ENCODE data around the gene USP12. TPM values are rescaled to one million over a fixed set of nuclear protein-coding genes. Genes with fewer than 3 reads are reported as not detected.

Gene USP12
- total RNA-seq, 6 donors from 2014 or later: 11.9 to 78.8 (median 30.5) TPM

- no peak for DNase-seq
- Histone ChIP-seq H3K9me3 (no peaks in the 10 kb centered on the region), H3K36me3 (no peaks in the 10 kb centered on the region), H3K27ac (no peak overlapping the region), H3K27me3 (no peaks in the 10 kb centered on the region), H3K4me1 (peaks cover 0 to 5% (median 0%) of the 10 kb centered on the region in 4 donors), H3K4me3 (peak overlapping the region in 2 of 4 donors; percentile 29 to 32)
- 32 to 56% methylated on average over 18 of the region's 18 CpGs for WGBS, 2 donors
- ATAC-seq (ENCODE audit: low FRiP score in 2 of 2): peak; percentile 46 to 64
- TF ChIP-seq CTCF (IDR thresholded peaks at IDR 0.05) (no peak), EP300 (IDR thresholded peaks at IDR 0.05) (no peak), POLR2A (IDR thresholded peaks at IDR 0.05) (no peak), POLR2AphosphoS5 (IDR thresholded peaks at IDR 0.05) (no peak)
These were observed 136.9 kb downstream of the USP12 start for GRCh38 chr13:27034678-27035111.

- H3K4me1 ChIP-seq: no peaks in the 10 kb centered on the region
- no peaks in the 10 kb centered on the region for H3K36me3 ChIP-seq
- no peak overlapping the region for H3K4me3 ChIP-seq
- H3K27me3 ChIP-seq: no peaks in the 10 kb centered on the region
- H3K27ac ChIP-seq: no peak overlapping the region
- 66 to 80% methylated on average over 8 of the region's 8 CpGs for WGBS, 2 donors
- TF ChIP-seq CTCF (IDR thresholded peaks at IDR 0.05) (no peak), EP300 (IDR thresholded peaks at IDR 0.05) (no peak), POLR2A (IDR thresholded peaks at IDR 0.05) (no peak), POLR2AphosphoS5 (IDR thresholded peaks at IDR 0.05) (no peak)
- H3K9me3 ChIP-seq: no peaks in the 10 kb centered on the region
- DNase-seq (no peak), ATAC-seq (ENCODE audit: low FRiP score in 2 of 2) (no peak)
These were observed 142.7 kb downstream of the USP12 start for GRCh38 chr13:27028683-27029480.

- WGBS, 2 donors: 84 to 93% methylated on average over 3 of the region's 3 CpGs
These were observed 144.4 kb downstream of the USP12 start for GRCh38 chr13:27027086-27027667.

GRCh38 chr13:27026396-27026795, 145.2 kb downstream of the USP12 start:
- Histone ChIP-seq H3K36me3 (no peaks in the 10 kb centered on the region), H3K4me1 (peaks cover 4 to 12% (median 8%) of the 10 kb centered on the region in 4 donors), H3K27me3 (no peaks in the 10 kb centered on the region), H3K9me3 (no peaks in the 10 kb centered on the region), H3K27ac (no peak overlapping the region), H3K4me3 (no peak overlapping the region)
- WGBS, 2 donors: 62 to 63% methylated on average over 6 of the region's 6 CpGs
- no peak for ATAC-seq (ENCODE audit: low FRiP score in 2 of 2)
- no peak for DNase-seq
- TF ChIP-seq EP300 (IDR thresholded peaks at IDR 0.05): no peak
- no peak for TF ChIP-seq POLR2A (IDR thresholded peaks at IDR 0.05)
- no peak for TF ChIP-seq CTCF (IDR thresholded peaks at IDR 0.05)
- TF ChIP-seq POLR2AphosphoS5 (IDR thresholded peaks at IDR 0.05): no peak

More at GRCh38 chr13:27027086-27027667, 144.4 kb downstream of the USP12 start:
- DNase-seq: no peak
- ATAC-seq (ENCODE audit: low FRiP score in 2 of 2): no peak
- TF ChIP-seq POLR2A (IDR thresholded peaks at IDR 0.05): no peak
- no peak for TF ChIP-seq EP300 (IDR thresholded peaks at IDR 0.05)
- no peak for TF ChIP-seq POLR2AphosphoS5 (IDR thresholded peaks at IDR 0.05)
- TF ChIP-seq CTCF (IDR thresholded peaks at IDR 0.05): no peak
- H3K27me3 ChIP-seq: no peaks in the 10 kb centered on the region
- H3K9me3 ChIP-seq: no peaks in the 10 kb centered on the region
- H3K36me3 ChIP-seq: no peaks in the 10 kb centered on the region
- no peak overlapping the region for H3K27ac ChIP-seq
- no peak overlapping the region for H3K4me3 ChIP-seq
- peaks cover 4 to 12% (median 8%) of the 10 kb centered on the region in 4 donors for H3K4me1 ChIP-seq
